HG03108 (cell line): ENCODE data around the gene CCDC124.
"Not testable (repeated sequence)": the region's sequence is repeated elsewhere in the genome, so short reads cannot be mapped to it uniquely, and the experiment has no call there.

Source experiments
- ATAC-seq: cut with Tn5 transposase; IDR thresholded peaks from one replicate; pipeline ENCODE4 v1.9.1; 2021; ENCODE audit warnings: moderate library complexity; ENCODE audit not compliant: unreplicated experiment

CCDC124 gene

GRCh38 chr19:17977488-17977887 lies 44.7 kb downstream of the CCDC124 start:
- ATAC-seq = no peak

- no peak for ATAC-seq
Measured at GRCh38 chr19:17981611-17982010, 48.8 kb downstream of the CCDC124 start.

GRCh38 chr19:17982430-17982829 lies 49.6 kb downstream of the CCDC124 start:
- ATAC-seq = no peak

- no peak for ATAC-seq
Measured at GRCh38 chr19:17985037-17985818, 52.4 kb downstream of the CCDC124 start.

GRCh38 chr19:17986569-17986968 lies 53.8 kb downstream of the CCDC124 start:
- ATAC-seq = not testable (repeated sequence)

GRCh38 chr19:17988161-17988560 lies 55.3 kb downstream of the CCDC124 start:
- ATAC-seq = no peak

- ATAC-seq = no peak
Measured at GRCh38 chr19:17989425-17990094, 56.7 kb downstream of the CCDC124 start.

- no peak for ATAC-seq
Measured at GRCh38 chr19:17993076-17993813, 60.4 kb downstream of the CCDC124 start.
